Renal cortex interstitium (tissue), 15 donors: Measurements from ENCODE around the gene JAKMIP1. TPM values are rescaled to one million over a fixed set of nuclear protein-coding genes. Genes with fewer than 3 reads are reported as not detected.

Experiments used
- DNase-seq, 11 donors: peaks; one replicate each; pipeline ENCODE4 v3.0.0-alpha.2; 2013; ENCODE audit warnings: low read depth in 9 of 11, low spot score in 4 of 11; ENCODE audit errors: extremely low read depth in 1 of 11
- long read RNA-seq, 16 experiments: transcript quantifications; one replicate each; lab custom pipeline, GENCODE V29; 2026
- polyA plus RNA-seq, 3 donors: library from polyadenylated mRNA; unstranded; fragments of 120-200 nt; gene quantifications; one replicate each; pipeline ENCODE4 v1.2.1, GENCODE V29; 2013; ENCODE audit not compliant: insufficient read length in 3 of 3

The JAKMIP1 gene
- polyA plus RNA-seq = under 1 TPM in 2 of 3 donors, not detected in 1; 0.09 to 0.14 TPM
- long read RNA-seq, donor 1 = 0 reads
- long read RNA-seq, donor 2 = 0 reads
- long read RNA-seq, donor 3 = 0 reads
- long read RNA-seq, donor 4 = 0 reads
- long read RNA-seq, donor 5 = 0 reads
- long read RNA-seq, donor 6 = 0 reads
- long read RNA-seq, donor 7 = 0 reads
- long read RNA-seq, donor 8 = 0 reads
- long read RNA-seq, donor 9 = 0 reads
- long read RNA-seq, donor 10 = 0 reads
- long read RNA-seq, donor 11 = 0 reads
- long read RNA-seq, donor 12 = 0 reads
- long read RNA-seq, donor 13 = 0 reads
- long read RNA-seq, donor 14 = 0 reads
- long read RNA-seq, donor 15 = 0 reads
- long read RNA-seq, donor 16 = 0 reads

DNA sequence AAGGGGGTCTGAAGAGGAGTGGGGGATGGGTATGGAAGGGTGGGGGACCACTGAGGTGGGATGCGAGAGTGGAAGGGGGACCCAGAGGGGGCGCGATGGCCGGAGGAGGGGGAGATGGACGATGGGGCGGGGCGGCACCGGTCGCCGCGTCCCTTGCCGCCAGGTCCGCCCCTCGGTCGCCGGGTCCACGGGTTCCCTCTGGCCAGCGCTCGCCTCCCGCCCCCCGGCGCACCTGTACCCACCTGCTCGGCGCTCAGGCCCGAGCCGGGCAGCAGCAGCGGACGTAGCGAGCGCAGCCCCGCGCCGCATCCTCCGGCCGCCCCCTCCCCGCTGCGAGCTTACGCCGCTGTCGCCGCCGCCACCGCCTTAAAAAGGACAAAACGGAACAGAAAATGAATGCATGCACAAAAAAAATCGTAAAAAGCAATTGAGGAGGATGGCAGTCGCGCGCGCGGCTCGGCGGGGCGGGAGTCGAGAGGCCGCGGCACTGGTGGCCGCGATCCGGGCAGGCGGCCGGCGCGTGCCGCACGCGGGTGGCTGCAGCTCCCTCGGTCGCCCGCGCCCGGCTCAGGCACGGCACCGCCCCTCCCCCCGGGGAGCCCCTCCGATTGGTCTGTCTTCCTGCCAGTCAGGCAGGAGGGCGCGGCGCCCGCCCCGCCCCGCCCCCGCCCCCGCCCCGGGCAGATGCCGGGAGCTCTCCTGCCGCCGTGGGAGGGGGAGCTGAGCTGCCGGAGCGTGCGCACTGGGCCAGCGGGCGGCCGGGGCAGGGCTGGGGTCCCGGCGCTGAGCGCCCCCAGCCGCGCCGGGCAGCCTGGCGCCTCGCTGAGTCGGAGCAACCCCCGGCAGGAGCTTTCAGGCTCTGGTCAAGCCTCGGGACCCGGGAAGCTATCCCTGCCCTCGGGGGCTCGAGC lies at the start of gene JAKMIP1:
TSS of gene JAKMIP1 (minus strand) at position 539 of the 911 bp plus-strand sequence. CDS start 87,699 bp downstream, outside the sequence.
- DNase-seq = peak in 8 of 11 donors; percentile 32 to 67 (median 57)

GRCh38 chr4:6248394-6248793 lies 48.0 kb upstream of the JAKMIP1 start:
- no peak for DNase-seq

- no peak for DNase-seq
Measured at GRCh38 chr4:6246170-6246634, 45.9 kb upstream of the JAKMIP1 start.

DNA sequence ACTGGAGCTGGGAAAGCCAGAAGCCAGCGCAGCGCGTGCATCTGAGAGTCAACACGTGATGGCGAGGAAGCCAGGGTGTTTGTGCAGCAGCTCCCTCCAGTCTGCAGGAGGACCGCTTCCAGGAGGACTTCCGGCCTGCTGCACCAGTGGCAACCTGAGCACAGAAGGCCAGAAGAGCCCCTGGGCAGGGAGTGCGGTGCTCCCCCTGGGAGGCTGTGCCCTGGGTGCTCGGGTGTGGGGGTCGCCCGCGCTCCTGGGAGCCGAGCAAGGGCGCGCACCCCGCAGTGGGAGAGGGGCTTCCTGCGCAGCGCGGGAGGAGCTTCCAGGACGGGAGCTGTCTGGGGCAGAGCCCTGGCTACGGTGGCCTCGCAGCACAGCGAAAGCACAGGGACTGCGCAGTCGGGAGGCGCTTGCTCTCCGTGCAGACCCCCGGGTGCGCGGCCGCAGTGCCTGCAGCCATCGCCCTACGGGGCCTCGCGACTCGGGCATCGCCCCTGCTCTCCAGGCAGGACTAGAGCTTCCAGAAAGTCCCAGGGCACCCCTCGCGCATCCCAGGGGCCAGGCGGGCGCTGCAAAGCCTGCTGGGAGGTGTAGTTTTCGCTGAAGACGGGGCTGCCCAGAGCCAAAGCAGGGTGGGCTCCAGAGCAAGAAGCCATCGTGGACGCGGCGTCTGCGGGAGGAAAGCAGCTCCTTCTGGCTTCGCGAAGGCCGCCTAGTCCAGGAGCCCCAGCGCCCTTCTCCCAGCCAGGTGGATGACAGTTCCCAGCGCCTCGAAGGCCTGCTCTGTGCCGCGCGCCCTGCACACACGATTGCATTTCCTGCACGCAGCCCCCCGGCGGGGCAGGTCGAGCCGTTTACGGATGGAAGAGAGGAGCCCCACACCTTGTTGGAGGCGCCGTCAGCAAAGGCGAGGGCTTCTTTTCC lies 45.2 kb upstream of the JAKMIP1 start:
- peak in 1 of 11 donors; percentile 26 for DNase-seq

GRCh38 chr4:6242271-6243029 lies 42.1 kb upstream of the JAKMIP1 start:
- DNase-seq = no peak

DNA sequence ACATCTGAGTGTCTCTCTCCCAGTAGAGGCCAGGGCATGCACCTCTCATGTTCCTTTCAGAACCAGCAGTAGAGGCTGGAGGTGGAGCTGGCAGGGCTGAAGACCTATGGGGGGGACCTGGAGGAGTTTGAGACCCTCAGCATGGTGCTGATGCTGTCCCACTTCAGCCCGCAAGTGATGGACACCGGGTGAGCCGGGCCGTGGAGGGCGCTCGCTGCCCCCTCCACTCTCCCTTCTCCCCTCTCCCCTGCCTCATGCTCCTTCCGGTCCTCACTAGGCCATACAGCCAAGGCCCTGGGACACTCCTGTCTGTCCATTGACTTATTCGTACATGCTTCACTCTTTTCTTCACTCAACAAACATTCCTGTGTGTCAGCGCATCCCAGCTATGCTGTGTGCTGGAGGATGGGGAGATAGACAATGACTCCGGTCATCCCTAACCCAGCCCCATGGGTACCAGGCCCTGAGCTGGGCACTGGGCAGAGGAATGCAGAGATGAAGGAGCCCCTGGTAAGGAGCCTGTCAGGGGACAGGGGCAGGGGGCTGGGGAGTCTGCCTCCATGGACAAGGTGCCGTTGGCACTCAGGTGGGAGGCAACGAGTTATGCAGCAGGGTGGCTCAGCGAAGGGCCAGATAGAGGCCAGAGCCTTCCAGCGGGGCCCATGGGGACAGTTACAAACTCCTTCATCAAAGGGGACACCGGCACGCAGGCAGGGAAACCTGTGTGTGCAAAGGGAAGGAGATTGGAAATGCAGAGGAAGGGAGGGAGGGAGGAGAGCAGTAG lies 40.9 kb upstream of the JAKMIP1 start:
- no peak for DNase-seq

DNA sequence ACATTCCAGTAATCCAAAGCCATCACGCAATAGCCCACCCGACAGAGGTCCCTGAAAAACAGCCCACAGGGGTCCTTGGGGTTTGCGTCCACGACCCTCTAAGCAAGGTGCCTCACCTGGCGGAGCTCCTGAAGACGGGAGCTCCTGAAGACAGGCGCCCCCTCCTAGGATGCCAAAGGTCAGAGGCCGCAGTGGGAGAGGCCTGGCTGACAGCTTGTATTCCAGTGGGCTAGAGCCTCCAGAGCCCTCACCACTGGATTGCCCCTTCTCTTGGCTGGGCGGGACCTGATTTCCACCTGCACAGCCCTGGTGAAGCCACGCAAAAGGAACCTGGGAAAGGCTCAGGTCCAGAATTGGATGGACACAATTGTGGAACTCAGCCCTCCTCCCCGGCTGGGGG lies 39.6 kb upstream of the JAKMIP1 start:
- DNase-seq = no peak

DNA sequence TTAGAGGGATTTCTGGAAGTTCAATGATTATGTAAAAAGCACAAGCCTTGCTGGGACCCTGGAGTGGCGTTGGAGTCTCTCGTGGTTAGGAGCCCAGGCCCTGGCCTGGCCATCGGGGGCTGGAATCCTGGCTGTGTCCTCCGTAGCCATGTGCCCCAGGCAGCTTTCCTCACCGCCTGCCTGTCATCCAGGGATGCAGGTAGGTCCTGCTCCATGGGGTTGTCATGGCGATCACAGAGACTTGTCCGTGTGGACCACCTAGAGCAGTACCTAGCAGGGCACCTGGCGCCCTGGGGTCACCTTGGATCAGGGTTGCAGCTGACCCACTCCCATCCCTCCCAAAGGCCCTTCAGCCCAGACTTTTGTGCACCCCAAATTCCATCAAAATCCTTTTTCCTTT lies 39.1 kb upstream of the JAKMIP1 start:
- no peak for DNase-seq

- DNase-seq = no peak
Measured at GRCh38 chr4:6236816-6237390, 36.6 kb upstream of the JAKMIP1 start.

GRCh38 chr4:6235901-6236640 lies 35.7 kb upstream of the JAKMIP1 start:
- DNase-seq = no peak

DNA sequence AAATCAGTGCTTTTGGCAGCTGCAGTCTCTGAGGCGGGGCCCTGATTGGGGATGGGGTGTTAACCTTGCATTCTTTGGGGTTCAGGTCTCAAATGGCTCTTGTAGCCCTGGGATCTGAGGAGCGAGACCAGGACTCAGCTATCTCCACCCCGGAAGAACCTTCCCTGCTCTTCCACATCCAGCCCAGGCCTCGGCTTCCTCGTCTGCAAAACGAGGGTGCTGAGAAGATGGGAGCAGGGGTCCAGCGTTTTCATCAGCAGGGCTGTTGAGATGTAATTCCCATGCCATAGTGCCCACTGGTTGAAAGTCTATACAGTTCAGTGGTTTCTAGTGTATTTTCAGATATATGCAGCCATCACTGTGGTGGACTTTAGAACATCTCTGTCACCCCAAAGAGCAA lies 34.7 kb upstream of the JAKMIP1 start:
- no peak for DNase-seq

DNA sequence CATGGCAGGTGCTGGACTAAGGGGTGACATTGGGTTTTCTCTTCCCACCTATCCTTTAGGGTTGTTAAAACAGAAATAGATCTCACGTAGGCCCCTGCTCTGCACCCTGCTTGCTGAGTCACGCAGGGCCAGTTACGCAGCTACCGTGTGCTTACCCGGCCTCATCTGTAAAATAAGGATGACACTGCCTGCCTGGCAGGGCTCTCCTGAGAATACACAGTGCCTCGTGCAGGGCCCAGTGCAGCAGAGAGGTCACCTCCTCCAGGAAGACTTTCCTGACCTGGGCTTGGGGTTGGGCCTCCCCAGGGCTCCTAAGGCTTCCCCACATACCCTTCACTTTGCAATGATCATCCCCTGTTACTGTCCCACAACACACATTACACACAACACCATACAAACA lies 33.6 kb upstream of the JAKMIP1 start:
- DNase-seq = no peak

GRCh38 chr4:6232836-6233785 lies 32.8 kb upstream of the JAKMIP1 start:
- DNase-seq = no peak

DNA sequence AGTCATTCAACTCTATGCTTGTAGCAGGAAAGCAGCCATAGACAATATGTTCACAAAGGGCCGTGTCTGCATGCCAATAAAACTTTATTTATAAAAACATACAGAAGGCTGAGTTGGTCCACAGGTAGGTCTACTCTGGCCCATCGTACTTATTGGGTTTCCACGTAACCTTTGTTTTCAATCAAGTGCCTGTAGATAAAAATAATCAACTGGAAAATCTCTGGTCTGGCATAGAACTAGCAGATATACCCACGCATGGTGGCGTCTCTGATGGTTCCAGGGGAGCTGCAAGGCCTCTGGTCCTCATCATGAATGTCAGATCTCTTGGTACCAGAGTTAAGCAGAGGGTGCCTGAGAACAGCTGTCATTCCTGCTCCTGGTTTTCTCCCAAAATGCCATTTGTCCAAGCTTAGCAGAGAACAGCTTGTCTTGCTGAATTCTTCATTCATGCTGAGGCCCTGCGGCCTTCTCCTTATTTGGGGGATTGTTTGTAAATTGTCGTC lies 31.4 kb upstream of the JAKMIP1 start:
- DNase-seq = no peak
